HUES64 (cell line): ENCODE measurements around the gene PDE3B.
"Not testable (repeated sequence)": the region's sequence is repeated elsewhere in the genome, so short reads cannot be mapped to it uniquely, and the experiment has no call there.

Experiments
- H3K27ac ChIP-seq: 2 replicates; pipeline ENCODE4 v1.7.0; 2013; ENCODE audit warnings: low read depth, low read length, inconsistent platforms
- H3K27me3 ChIP-seq: 2 replicates; pipeline ENCODE4 v1.6.1; 2013; ENCODE audit warnings: mild to moderate bottlenecking, low read length; ENCODE audit not compliant: insufficient read depth
- H3K36me3 ChIP-seq: 2 replicates; pipeline ENCODE4 v1.6.1; 2013; ENCODE audit warnings: mild to moderate bottlenecking, low read length; ENCODE audit not compliant: insufficient read depth
- H3K4me1 ChIP-seq: 2 replicates; pipeline ENCODE4 v1.6.1; 2013; ENCODE audit warnings: mild to moderate bottlenecking, low read length, moderate library complexity; ENCODE audit not compliant: insufficient read depth
- H3K4me3 ChIP-seq: 2 replicates; pipeline ENCODE4 v1.5.1; 2013; ENCODE audit warnings: mild to moderate bottlenecking, low read length, moderate library complexity
- H3K9ac ChIP-seq: 2 replicates; pipeline ENCODE4 v1.6.1; 2013; ENCODE audit warnings: mild to moderate bottlenecking, low read depth, low read length
- H3K9me3 ChIP-seq: 2 replicates; pipeline ENCODE4 v1.6.1; 2013; ENCODE audit warnings: low read depth, low read length; ENCODE audit not compliant: insufficient read depth
- WGBS: fragments of 150-250, 120-280 bp; methylation state at CpG from one replicate; pipeline ENCODE4 v1.1.7; 2013; ENCODE audit warnings: missing lambda C conversion rate; 5-methylcytosine and 5-hydroxymethylcytosine counted together

Gene PDE3B

GRCh38 chr11:14679662-14680061 is 36.1 kb downstream of the PDE3B start:
- Histone ChIP-seq H3K4me3 (no peak overlapping the region), H3K4me1 (no peaks in the 10 kb centered on the region), H3K27me3 (no peaks in the 10 kb centered on the region), H3K9me3 (no peaks in the 10 kb centered on the region), H3K9ac (no peak overlapping the region), H3K27ac (no peak overlapping the region), H3K36me3 (no peaks in the 10 kb centered on the region)
- WGBS = 90% methylated on average over 3 of the region's 3 CpGs

DNA sequence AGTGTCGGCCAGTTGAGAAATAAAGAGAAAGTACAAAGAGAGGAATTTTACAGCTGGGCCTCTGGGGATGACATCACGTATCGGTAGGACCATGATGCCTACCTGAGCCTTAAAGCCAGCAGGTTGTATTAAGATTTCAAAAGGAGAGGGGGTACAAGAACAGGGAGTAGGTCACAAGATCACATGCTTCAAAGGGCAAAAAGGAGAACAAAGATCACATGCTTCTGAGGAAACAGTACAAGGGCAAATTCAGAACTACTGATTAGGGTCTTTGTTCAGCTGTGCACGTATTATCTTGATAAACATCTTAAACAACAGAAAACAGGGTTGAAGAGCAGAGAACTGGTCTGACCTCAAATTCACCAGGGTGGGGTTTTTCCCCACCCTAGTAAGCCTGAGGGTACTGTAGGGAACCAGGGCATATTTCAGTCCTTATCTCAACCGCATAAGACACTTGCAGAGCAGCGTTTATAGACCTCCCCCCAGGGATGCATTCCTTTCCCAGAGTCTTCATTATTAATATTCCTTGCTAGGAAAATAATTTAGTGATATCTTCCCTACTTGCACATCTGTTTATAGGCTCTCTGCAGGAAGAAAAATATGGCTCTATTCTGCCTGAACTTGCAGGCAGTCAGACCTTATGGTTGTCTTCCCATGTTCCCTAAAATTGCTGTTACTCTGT is 40.8 kb downstream of the PDE3B start:
- not testable (repeated sequence) for H3K27ac ChIP-seq
- 97% methylated on average over 6 of the region's 6 CpGs for WGBS

GRCh38 chr11:14687456-14687855 is 43.9 kb downstream of the PDE3B start:
- Histone ChIP-seq H3K27me3 (no peaks in the 10 kb centered on the region), H3K9ac (no peak overlapping the region), H3K36me3 (no peaks in the 10 kb centered on the region), H3K27ac (no peak overlapping the region), H3K9me3 (no peaks in the 10 kb centered on the region), H3K4me3 (no peak overlapping the region), H3K4me1 (no peaks in the 10 kb centered on the region)

More for the DNA sequence above, 40.8 kb downstream of the PDE3B start:
- not testable (repeated sequence) for H3K9me3 ChIP-seq, H3K36me3 ChIP-seq, H3K9ac ChIP-seq, H3K4me3 ChIP-seq, H3K4me1 ChIP-seq, H3K27me3 ChIP-seq

DNA sequence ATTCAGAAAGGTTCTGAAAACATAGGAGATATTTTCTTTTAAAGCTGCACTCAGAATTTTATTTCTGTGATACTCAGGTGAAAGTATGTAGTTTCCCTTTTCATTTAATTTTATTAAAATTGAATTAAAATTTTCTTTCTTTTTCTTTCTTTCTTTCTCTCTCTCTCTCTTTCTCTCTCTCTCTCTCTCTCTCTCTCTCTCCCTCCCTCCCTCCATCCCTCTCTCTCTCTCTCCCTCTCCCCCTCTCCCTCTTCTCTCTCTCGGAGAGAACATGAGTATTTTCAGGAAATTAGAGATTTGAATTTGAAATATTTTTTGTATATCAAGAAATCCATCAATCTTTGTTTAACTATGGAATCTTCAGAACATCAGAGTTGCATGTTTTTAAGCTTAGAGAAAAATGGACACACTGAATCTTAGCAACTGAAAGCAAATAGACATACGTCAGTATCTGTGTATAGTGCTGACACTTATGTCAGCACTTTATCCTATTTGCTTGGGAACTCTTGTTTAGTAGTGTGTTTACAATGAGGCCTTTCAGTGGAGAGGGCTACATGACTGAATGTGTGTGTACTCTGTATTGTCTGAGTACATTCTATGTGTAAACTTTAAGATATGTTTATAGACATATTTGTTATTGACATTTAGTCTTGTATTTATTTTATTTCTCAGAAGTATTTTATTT is 44.5 kb downstream of the PDE3B start:
- Histone ChIP-seq H3K27me3 (no peaks in the 10 kb centered on the region), H3K9ac (no peak overlapping the region), H3K4me1 (no peaks in the 10 kb centered on the region), H3K4me3 (no peak overlapping the region), H3K27ac (no peak overlapping the region), H3K36me3 (no peaks in the 10 kb centered on the region), H3K9me3 (no peaks in the 10 kb centered on the region)
- WGBS = 92% methylated on average over 1 of the region's 2 CpGs

- not testable (repeated sequence) for H3K4me1 ChIP-seq, H3K36me3 ChIP-seq, H3K4me3 ChIP-seq, H3K27ac ChIP-seq, H3K27me3 ChIP-seq, H3K9me3 ChIP-seq, H3K9ac ChIP-seq
- WGBS = 96% methylated on average over 1 of the region's 2 CpGs
Observed at GRCh38 chr11:14695656-14696055, 52.1 kb downstream of the PDE3B start.

DNA sequence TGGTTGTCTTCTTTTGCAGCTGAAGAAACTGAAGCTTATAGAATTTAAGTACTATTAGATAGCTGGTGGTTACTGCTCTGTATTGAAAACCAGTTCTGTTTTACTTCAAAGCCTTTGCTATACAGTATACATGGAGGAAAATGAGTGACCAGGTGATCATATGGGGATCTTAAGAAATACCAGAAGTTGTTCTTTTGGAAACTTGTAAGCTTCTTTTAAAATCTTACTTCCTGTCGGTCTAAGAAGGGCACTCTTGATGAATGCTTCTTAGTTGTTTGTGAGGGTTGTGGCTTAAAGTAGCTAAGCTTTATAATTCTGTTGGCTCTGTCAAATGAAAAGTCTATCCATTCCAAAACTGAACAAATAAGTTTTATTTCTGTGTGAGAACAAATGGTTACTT is 55.2 kb downstream of the PDE3B start:
- no peak overlapping the region for H3K27ac ChIP-seq

DNA sequence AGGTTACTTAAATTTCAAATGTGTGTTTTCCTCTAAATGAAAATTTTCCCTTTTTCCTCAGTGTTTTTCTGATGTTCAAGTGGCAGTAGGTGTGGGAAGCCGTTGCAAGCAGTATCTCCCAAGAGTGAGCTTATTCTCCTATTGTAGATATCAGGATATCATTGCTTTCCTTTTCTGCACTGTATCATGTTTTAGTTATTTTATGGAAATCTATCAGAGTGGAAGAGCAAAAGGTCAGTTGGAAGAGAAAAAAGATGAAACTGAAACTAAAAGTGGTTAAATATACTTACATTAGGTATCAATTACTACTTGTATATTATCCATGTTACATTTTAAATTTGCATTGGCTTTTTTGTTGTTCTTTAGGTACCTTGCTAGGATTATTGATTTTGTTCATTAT is 57.0 kb downstream of the PDE3B start:
- peaks cover 25% of the 10 kb centered on the region for H3K9me3 ChIP-seq
- 100% methylated on average over 1 of the region's 1 CpG for WGBS

More for the DNA sequence above, 55.2 kb downstream of the PDE3B start:
- H3K4me1 ChIP-seq = no peaks in the 10 kb centered on the region
- no peak overlapping the region for H3K4me3 ChIP-seq
- peaks cover 12% of the 10 kb centered on the region for H3K9me3 ChIP-seq
- no peaks in the 10 kb centered on the region for H3K36me3 ChIP-seq
- 87% methylated on average over 1 of the region's 1 CpG for WGBS
- no peaks in the 10 kb centered on the region for H3K27me3 ChIP-seq
- H3K9ac ChIP-seq = no peak overlapping the region

GRCh38 chr11:14702760-14703159 is 59.2 kb downstream of the PDE3B start:
- no peaks in the 10 kb centered on the region for H3K36me3 ChIP-seq
- H3K27me3 ChIP-seq = no peaks in the 10 kb centered on the region
- H3K4me1 ChIP-seq = no peaks in the 10 kb centered on the region
- H3K4me3 ChIP-seq = no peak overlapping the region
- no peak overlapping the region for H3K9ac ChIP-seq
- WGBS = 100% methylated on average over 1 of the region's 1 CpG
- no peak overlapping the region for H3K27ac ChIP-seq
- H3K9me3 ChIP-seq = peaks cover 25% of the 10 kb centered on the region

More for the DNA sequence above, 57.0 kb downstream of the PDE3B start:
- no peak overlapping the region for H3K9ac ChIP-seq
- H3K27ac ChIP-seq = no peak overlapping the region
- H3K4me3 ChIP-seq = no peak overlapping the region
- no peaks in the 10 kb centered on the region for H3K4me1 ChIP-seq
- H3K27me3 ChIP-seq = no peaks in the 10 kb centered on the region
- no peaks in the 10 kb centered on the region for H3K36me3 ChIP-seq

DNA sequence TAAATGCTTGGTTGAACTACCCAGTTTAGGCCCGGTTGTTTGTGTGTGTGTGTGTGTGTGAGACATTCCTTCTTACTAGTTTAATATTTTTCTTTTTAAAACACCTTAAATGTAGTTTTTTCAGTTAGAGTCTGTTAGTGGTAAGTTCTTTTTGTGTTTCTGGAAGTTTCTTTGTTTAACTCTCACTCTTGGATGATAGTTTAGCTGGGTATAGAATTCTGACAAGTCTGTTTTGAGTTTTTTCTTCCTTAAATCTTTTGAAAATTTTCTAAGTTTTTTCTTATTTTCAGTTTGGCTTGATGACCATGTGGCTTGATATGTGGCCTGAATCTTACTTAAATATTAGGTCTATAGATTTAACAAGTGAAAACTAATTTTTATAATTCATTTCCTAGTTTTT is 60.1 kb downstream of the PDE3B start:
- no peaks in the 10 kb centered on the region for H3K4me1 ChIP-seq
- no peaks in the 10 kb centered on the region for H3K36me3 ChIP-seq
- H3K9me3 ChIP-seq = peaks cover 25% of the 10 kb centered on the region
- no peak overlapping the region for H3K9ac ChIP-seq
- no CpG with 5 or more reads among the region's 1 CpG for WGBS
- no peaks in the 10 kb centered on the region for H3K27me3 ChIP-seq
- no peak overlapping the region for H3K27ac ChIP-seq
- H3K4me3 ChIP-seq = no peak overlapping the region

- H3K36me3 ChIP-seq = no peaks in the 10 kb centered on the region
- H3K27me3 ChIP-seq = no peaks in the 10 kb centered on the region
- no peak overlapping the region for H3K27ac ChIP-seq
- no peaks in the 10 kb centered on the region for H3K4me1 ChIP-seq
- H3K9me3 ChIP-seq = peaks cover 25% of the 10 kb centered on the region
- WGBS = 100% methylated on average over 1 of the region's 2 CpGs
- H3K9ac ChIP-seq = no peak overlapping the region
- H3K4me3 ChIP-seq = no peak overlapping the region
Observed at GRCh38 chr11:14705067-14705466, 61.5 kb downstream of the PDE3B start.

DNA sequence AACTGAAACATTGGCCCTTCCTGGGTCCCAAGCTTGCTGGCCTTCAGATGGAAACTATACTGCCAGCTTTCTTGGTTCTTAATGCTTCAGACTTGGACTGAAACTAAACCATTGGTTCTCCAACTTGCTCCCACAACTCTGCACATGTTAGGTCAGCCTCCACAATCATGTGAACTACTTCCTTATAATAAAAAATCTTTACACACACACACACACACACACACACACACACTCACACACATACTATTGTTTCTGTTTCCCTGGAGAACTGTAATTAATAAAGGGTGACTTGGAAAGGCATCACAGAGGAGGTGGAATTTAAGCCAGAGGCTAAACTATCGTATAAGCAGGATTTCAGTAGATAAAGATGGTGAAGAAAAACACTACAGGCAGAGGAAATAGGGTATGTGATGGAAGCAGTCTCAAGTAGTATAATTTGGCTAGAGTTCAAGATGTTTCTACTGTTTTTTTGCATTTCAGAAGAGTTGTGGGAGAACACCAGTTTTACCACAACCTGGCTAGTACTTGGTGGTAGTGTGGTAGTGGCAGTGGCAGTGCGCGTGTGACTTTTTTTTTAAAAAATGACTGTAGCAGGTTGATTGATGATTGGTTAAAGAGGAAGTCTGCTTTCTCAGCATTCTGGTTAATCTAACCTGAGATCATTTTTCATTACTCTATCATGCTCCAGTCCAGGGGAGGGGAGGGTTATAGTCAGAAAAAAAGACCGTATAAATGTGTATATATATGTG is 70.1 kb downstream of the PDE3B start:
- Histone ChIP-seq H3K36me3 (no peaks in the 10 kb centered on the region), H3K27ac (no peak overlapping the region), H3K4me1 (no peaks in the 10 kb centered on the region), H3K9ac (no peak overlapping the region), H3K27me3 (no peaks in the 10 kb centered on the region), H3K9me3 (no peaks in the 10 kb centered on the region), H3K4me3 (no peak overlapping the region)
- 97% methylated on average over 4 of the region's 4 CpGs for WGBS
